GM18858 (cell line): ENCODE measurements around the gene CDK14.

ENCODE experiments used
- ATAC-seq: cut with Tn5 transposase; IDR thresholded peaks from one replicate; pipeline ENCODE4 v1.9.1; 2021; ENCODE audit not compliant: unreplicated experiment

CDK14 gene

GRCh38 chr7:90596671-90597562 is 796 bp downstream of the CDK14 start:
- no peak for ATAC-seq

GRCh38 chr7:90597563-90598253 is 1.6 kb downstream of the CDK14 start:
- ATAC-seq, result no peak

- no peak for ATAC-seq
Observed at GRCh38 chr7:90599038-90599437, 2.9 kb downstream of the CDK14 start.

- no peak for ATAC-seq
Observed at GRCh38 chr7:90599892-90600555, 3.9 kb downstream of the CDK14 start.

GRCh38 chr7:90602303-90602702 is 6.2 kb downstream of the CDK14 start:
- ATAC-seq, result no peak

GRCh38 chr7:90603346-90603745 is 7.2 kb downstream of the CDK14 start:
- no peak for ATAC-seq

- ATAC-seq, result no peak
Observed at GRCh38 chr7:90604383-90604782, 8.3 kb downstream of the CDK14 start.

GRCh38 chr7:90605055-90605454 is 8.9 kb downstream of the CDK14 start:
- no peak for ATAC-seq

- no peak for ATAC-seq
Observed at GRCh38 chr7:90607196-90607595, 11.1 kb downstream of the CDK14 start.

GRCh38 chr7:90610105-90610504 is 14.0 kb downstream of the CDK14 start:
- ATAC-seq, result no peak

- ATAC-seq, result no peak
Observed at GRCh38 chr7:90611115-90611514, 15.0 kb downstream of the CDK14 start.

- ATAC-seq, result peak; percentile 94
Observed at GRCh38 chr7:90613088-90613498, 17.0 kb downstream of the CDK14 start.

- no peak for ATAC-seq
Observed at GRCh38 chr7:90617442-90617841, 21.3 kb downstream of the CDK14 start.

- no peak for ATAC-seq
Observed at GRCh38 chr7:90618876-90619275, 22.8 kb downstream of the CDK14 start.

- peak; percentile 79 for ATAC-seq
Observed at GRCh38 chr7:90621125-90621746, 25.1 kb downstream of the CDK14 start.

GRCh38 chr7:90621747-90622140 is 25.6 kb downstream of the CDK14 start:
- no peak for ATAC-seq

GRCh38 chr7:90622670-90623069 is 26.5 kb downstream of the CDK14 start:
- ATAC-seq, result no peak

- ATAC-seq, result no peak
Observed at GRCh38 chr7:90624225-90624911, 28.2 kb downstream of the CDK14 start.

GRCh38 chr7:90625051-90625450 is 28.9 kb downstream of the CDK14 start:
- ATAC-seq, result no peak

GRCh38 chr7:90625562-90625961 is 29.4 kb downstream of the CDK14 start:
- ATAC-seq, result no peak

- no peak for ATAC-seq
Observed at GRCh38 chr7:90626013-90626412, 29.9 kb downstream of the CDK14 start.
